Sigmoid colon (tissue), 3 donors: ENCODE measurements around the gene SMYD3.

ENCODE experiments used
- CTCF ChIP-seq, 4 experiments: fragments of 450-650 bp in 3 of 4; fragments of 200-600 bp in 1 of 4; IDR thresholded peaks; one replicate each; pipeline ENCODE4 v1.5.1; 2016 to 2019; ENCODE audit warnings: antibody characterized with exemption in 4 of 4, mild to moderate bottlenecking in 3 of 4, moderate library complexity in 2 of 4
- POLR2A ChIP-seq, 2 donors: fragments of 450-650 bp; IDR thresholded peaks; one replicate each; pipeline ENCODE4 v1.6.1; 2016; ENCODE audit warnings: antibody characterized with exemption in 2 of 2, mild to moderate bottlenecking in 2 of 2, moderate library complexity in 2 of 2

- no peak for TF ChIP-seq CTCF (IDR thresholded peaks at IDR 0.05)
- no peak for TF ChIP-seq POLR2A (IDR thresholded peaks at IDR 0.05)
These were observed 175.0 kb downstream of the SMYD3 start for GRCh38 chr1:246332078-246332477.
